Rectal smooth muscle tissue (tissue), 1 donor: ENCODE data around the gene PCSK1N.

Experiments used
- H3K27ac ChIP-seq: one replicate; pipeline ENCODE4 v1.7.0; 2013; ENCODE audit warnings: low read depth, low read length, inconsistent platforms
- H3K27me3 ChIP-seq: one replicate; pipeline ENCODE4 v1.7.0; 2013; ENCODE audit warnings: low read length; ENCODE audit not compliant: control insufficient read depth, insufficient read depth
- H3K36me3 ChIP-seq: one replicate; pipeline ENCODE4 v1.7.0; 2013; ENCODE audit warnings: low read length; ENCODE audit not compliant: control insufficient read depth, insufficient read depth
- H3K4me1 ChIP-seq: one replicate; pipeline ENCODE4 v1.7.0; 2013; ENCODE audit warnings: low read length; ENCODE audit not compliant: control insufficient read depth, insufficient read depth
- H3K4me3 ChIP-seq: one replicate; pipeline ENCODE4 v1.7.0; 2013; ENCODE audit warnings: low read length
- H3K9ac ChIP-seq: one replicate; pipeline ENCODE4 v1.7.0; 2013; ENCODE audit warnings: low read length

The PCSK1N gene

DNA sequence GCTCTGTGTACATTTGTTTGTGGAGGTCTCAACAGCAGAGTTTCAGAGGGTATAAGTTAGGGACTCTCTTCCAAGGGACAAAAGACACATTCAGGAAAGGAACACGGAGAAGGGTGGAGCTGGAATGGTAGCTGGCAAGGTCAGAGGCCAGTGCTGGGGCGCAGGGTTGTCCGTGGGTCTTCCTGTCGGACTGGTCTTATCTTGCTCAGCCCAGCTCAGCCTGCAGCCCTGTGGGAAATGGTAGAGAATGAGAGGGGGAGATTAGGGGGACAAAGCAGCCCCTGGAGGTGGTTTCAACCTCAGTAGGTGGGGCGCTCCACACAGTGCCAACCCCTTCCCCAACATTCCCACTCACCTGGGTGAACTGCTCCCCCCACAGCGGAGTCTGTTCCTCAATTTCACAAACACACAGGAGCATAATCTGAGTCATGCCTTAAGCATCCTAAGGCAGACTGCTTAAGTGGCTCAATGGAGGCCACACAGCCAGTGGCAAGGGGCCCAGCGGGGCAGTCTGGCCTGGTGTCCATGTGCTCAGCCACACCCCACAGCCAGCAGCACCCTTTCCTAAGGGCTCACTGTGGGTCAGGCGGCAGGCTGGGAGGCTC, 40.4 kb downstream of the PCSK1N start:
- H3K4me3 ChIP-seq, result no peak overlapping the region
- H3K27ac ChIP-seq, result no peak overlapping the region
- H3K9ac ChIP-seq, result no peak overlapping the region
- peaks cover 5% of the 10 kb centered on the region for H3K27me3 ChIP-seq
- H3K36me3 ChIP-seq, result no peaks in the 10 kb centered on the region
- H3K4me1 ChIP-seq, result no peaks in the 10 kb centered on the region

DNA sequence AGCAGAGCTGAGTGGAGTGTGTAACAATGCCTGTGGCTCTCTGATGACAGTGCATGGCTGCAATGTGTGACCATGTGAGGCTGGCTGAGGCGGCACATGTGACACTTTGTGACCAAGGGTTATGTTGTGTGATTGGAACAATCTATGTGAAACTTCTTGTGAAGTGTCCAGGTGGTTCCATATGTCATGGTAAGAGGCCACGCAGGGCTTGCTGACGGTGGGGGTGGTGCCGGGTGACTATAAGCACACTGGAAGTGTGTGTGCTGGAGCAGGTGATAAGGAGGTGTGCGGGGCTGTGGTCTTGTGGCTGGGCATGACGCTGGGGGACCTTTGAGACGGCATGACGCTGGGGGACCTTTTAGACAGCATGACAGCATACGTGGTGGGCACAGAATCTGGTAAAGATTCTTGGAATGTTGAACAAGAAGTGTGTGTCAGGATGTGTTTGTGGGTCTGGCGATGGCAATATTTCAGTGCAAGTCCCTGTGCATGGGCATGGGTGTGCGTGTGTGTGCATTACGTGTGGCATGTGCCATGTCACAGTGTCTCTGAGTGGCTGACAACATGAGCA, 41.0 kb downstream of the PCSK1N start:
- Histone ChIP-seq H3K9ac (no peak overlapping the region), H3K36me3 (no peaks in the 10 kb centered on the region), H3K27ac (no peak overlapping the region), H3K4me1 (no peaks in the 10 kb centered on the region), H3K4me3 (no peak overlapping the region), H3K27me3 (peaks cover 5% of the 10 kb centered on the region)

- H3K27me3 ChIP-seq, result peaks cover 5% of the 10 kb centered on the region
- no peak overlapping the region for H3K27ac ChIP-seq
Observed at GRCh38 chrX:48793935-48794334, 41.5 kb downstream of the PCSK1N start.

DNA sequence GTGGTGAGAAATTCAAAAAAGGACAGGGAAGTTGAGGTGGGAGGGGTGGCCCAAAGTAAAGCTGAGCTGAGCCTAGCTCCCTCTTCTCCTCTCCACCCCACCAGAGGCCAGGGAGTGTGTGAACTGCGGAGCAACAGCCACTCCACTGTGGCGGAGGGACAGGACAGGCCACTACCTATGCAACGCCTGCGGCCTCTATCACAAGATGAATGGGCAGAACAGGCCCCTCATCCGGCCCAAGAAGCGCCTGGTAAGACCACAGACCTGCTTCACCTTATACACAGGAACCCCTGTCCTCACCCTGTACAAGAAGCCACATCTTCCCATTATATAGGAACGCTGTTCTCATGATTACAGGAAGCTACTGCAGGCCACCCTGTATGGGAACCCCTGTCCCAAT, 43.2 kb downstream of the PCSK1N start:
- H3K27ac ChIP-seq, result no peak overlapping the region
- no peaks in the 10 kb centered on the region for H3K4me1 ChIP-seq
- peaks cover 9% of the 10 kb centered on the region for H3K27me3 ChIP-seq
- no peak overlapping the region for H3K4me3 ChIP-seq
- H3K9ac ChIP-seq, result no peak overlapping the region
- H3K36me3 ChIP-seq, result no peaks in the 10 kb centered on the region

More at GRCh38 chrX:48793935-48794334, 41.5 kb downstream of the PCSK1N start:
- H3K9ac ChIP-seq, result no peak overlapping the region
- no peak overlapping the region for H3K4me3 ChIP-seq
- no peaks in the 10 kb centered on the region for H3K36me3 ChIP-seq
- H3K4me1 ChIP-seq, result no peaks in the 10 kb centered on the region

GRCh38 chrX:48791063-48791820, 44.2 kb downstream of the PCSK1N start:
- Histone ChIP-seq H3K36me3 (no peaks in the 10 kb centered on the region), H3K27me3 (peaks cover 9% of the 10 kb centered on the region), H3K4me3 (no peak overlapping the region), H3K27ac (no peak overlapping the region), H3K9ac (no peak overlapping the region), H3K4me1 (no peaks in the 10 kb centered on the region)

- H3K27ac ChIP-seq, result no peak overlapping the region
- no peaks in the 10 kb centered on the region for H3K36me3 ChIP-seq
- no peak overlapping the region for H3K9ac ChIP-seq
- peaks cover 9% of the 10 kb centered on the region for H3K27me3 ChIP-seq
- H3K4me3 ChIP-seq, result no peak overlapping the region
- no peaks in the 10 kb centered on the region for H3K4me1 ChIP-seq
Observed at GRCh38 chrX:48790477-48790876, 44.9 kb downstream of the PCSK1N start.

- peaks cover 9% of the 10 kb centered on the region for H3K27me3 ChIP-seq
- H3K4me3 ChIP-seq, result no peak overlapping the region
- H3K4me1 ChIP-seq, result no peaks in the 10 kb centered on the region
Observed at GRCh38 chrX:48789366-48790220, 45.8 kb downstream of the PCSK1N start.

DNA sequence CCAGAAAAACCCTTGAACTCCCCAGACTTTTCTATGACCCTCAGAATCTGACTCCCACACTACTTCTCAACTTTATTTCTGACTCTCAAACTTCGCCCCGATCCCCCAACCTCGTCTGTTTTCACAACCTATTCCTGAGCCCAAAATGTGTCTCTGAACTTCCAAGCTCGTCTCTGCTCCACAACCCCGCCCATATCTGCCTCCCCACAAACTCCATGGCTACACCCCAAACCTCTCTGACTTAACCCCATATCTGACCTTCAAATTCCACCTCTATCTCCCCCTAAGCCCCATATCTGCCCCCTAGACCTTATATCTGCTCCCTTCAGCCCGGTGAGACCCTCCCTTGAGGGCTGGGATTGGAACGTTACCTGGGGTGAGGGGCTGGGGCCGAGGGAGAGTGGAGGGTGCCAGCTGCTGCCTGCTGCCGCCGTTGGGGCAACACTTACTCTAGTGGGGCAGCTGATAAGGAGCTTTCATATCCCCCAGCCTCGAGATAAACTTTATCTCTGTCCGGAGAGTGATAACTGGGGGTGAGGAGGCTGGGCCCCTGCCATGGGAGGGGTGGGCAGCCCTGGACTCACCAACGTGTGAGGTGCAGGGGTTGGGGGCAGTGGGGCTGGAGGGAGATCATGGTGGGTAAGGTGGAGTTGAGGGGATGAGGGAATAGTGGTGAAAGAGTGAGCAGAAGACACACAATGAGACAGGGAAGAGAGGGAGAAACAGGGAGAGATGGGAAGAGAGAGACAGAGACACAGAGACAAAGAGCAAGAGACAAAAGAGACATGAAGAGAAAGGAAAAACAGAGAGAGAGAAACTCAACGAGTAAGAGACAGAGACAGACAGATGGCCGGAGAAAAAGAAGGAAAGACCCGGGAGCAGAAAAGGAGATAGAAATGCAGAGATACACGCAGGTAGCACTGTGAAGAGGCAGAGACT, 47.6 kb downstream of the PCSK1N start:
- Histone ChIP-seq H3K4me3 (no peak overlapping the region), H3K9ac (no peak overlapping the region), H3K36me3 (no peaks in the 10 kb centered on the region), H3K27me3 (peaks cover 6% of the 10 kb centered on the region), H3K4me1 (no peaks in the 10 kb centered on the region), H3K27ac (no peak overlapping the region)

More at GRCh38 chrX:48789366-48790220, 45.8 kb downstream of the PCSK1N start:
- H3K36me3 ChIP-seq, result no peaks in the 10 kb centered on the region
- no peak overlapping the region for H3K27ac ChIP-seq
- no peak overlapping the region for H3K9ac ChIP-seq

DNA sequence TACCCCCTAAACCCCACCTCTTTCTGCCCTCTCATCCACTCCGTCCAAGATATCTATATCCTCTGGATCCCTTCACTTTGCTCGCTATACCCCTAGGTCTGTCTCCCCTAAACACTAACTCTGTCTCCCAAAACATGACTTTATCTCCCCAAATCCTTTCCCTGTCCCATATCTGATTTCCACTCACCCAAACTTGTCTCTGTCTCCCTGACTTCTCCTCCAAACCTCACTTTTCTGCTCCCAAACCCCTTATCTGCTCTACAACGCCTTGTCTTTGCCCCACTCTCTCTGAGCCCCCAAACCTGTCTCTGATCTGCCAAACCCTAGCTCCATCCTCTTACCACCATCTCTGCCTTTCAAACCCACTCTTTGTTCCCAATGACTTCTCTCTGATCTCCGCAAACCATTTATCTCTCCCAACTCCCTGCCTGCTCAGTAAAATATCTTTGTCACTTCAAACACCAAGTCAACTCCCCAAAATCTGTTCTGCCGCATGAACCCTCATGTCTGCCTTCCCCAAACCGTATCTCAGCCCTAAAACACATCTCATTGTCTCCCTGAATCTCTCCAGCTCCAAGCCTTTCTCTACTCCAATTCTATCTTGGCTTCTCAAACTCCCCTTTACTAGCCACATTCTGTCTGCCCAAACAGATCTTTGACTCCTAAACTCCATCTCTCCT, 48.4 kb downstream of the PCSK1N start:
- Histone ChIP-seq H3K27ac (no peak overlapping the region), H3K27me3 (peaks cover 4% of the 10 kb centered on the region), H3K4me3 (no peak overlapping the region), H3K9ac (no peak overlapping the region), H3K4me1 (no peaks in the 10 kb centered on the region), H3K36me3 (no peaks in the 10 kb centered on the region)

GRCh38 chrX:48786341-48786800, 49.0 kb downstream of the PCSK1N start, which contains the start of gene GATA1:
GATA1 (plus strand) TSS chrX:48786590; CDS start chrX:48791110, 4,520 bp downstream.
- no peaks in the 10 kb centered on the region for H3K36me3 ChIP-seq
- H3K27me3 ChIP-seq, result peaks cover 4% of the 10 kb centered on the region
- no peak within 1 kb of the TSS for H3K4me3 ChIP-seq
- H3K9ac ChIP-seq, result no peak within 1 kb of the TSS
- no peaks in the 10 kb centered on the region for H3K4me1 ChIP-seq
- H3K27ac ChIP-seq, result no peak within 1 kb of the TSS
